DOHH2 (cell line): ENCODE data around the gene FZR1.

Experiments used
- EZH2phosphoT487 ChIP-seq: fragments of 200-600 bp; sonication (generic); IDR thresholded peaks from 2 replicates; pipeline ENCODE4 v1.6.1; 2017; ENCODE audit warnings: borderline replicate concordance, mild to moderate bottlenecking, antibody characterized with exemption, low read length, moderate library complexity, mixed read lengths
- TF ChIP-seq, protein P1 (sequence below): fragments of 200-600 bp; sonication (generic); IDR thresholded peaks from one replicate; pipeline ENCODE4 v1.5.1; 2014; ENCODE audit warnings: antibody characterized with exemption, mild to moderate bottlenecking, low read depth, low read length; ENCODE audit not compliant: poor library complexity, severe bottlenecking

DNA sequence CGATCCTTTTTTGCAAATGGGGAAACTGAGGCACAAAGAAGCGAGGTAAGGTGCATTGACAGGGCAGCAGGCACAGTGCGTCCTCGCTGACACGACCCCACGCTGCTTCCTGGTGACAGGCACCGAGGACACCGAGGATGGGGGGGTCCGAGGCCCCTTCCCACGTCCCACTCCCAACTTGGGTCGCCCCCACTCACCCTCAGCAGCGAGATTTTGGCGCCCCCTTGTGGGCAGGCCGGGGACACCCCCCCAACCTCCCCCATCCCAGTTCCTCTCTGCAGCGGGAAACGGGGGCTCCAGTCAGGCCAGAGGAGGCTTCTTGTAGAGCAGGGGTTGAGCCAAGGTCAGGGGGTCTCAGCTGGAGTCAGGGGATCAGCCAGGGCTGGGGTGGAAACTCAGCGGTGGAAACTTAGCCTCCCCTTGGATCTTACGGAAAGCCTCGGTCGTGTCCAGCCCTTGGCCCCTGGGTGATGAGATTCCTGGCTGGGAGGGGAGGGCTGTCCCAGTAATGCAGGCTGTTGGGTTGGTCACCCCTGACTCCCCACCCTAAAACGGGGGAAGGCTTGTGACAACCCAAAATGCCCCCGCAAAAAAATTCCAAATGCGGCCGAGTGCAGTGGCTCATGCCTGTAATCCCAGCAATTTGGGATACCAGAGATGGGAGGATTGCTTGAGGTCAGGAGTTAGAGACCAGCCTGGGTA, 34.0 kb upstream of the FZR1 start:
- TF ChIP-seq, protein P1, sequence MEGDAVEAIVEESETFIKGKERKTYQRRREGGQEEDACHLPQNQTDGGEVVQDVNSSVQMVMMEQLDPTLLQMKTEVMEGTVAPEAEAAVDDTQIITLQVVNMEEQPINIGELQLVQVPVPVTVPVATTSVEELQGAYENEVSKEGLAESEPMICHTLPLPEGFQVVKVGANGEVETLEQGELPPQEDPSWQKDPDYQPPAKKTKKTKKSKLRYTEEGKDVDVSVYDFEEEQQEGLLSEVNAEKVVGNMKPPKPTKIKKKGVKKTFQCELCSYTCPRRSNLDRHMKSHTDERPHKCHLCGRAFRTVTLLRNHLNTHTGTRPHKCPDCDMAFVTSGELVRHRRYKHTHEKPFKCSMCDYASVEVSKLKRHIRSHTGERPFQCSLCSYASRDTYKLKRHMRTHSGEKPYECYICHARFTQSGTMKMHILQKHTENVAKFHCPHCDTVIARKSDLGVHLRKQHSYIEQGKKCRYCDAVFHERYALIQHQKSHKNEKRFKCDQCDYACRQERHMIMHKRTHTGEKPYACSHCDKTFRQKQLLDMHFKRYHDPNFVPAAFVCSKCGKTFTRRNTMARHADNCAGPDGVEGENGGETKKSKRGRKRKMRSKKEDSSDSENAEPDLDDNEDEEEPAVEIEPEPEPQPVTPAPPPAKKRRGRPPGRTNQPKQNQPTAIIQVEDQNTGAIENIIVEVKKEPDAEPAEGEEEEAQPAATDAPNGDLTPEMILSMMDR: peak; percentile 92
- no peak for TF ChIP-seq EZH2phosphoT487
